GM06990 (cell line): ENCODE results near the gene FAF2.
"Not testable (repeated sequence)": the region's sequence is repeated elsewhere in the genome, so short reads cannot be mapped to it uniquely, and the experiment has no call there.

ENCODE experiments used
- DNase-seq: peaks from one replicate; pipeline ENCODE4 v3.0.0-alpha.2; 2011; ENCODE audit not compliant: insufficient read length; ENCODE audit errors: extremely low read depth
- H3K27me3 ChIP-seq: replicated peaks from 2 replicates; pipeline ENCODE4 v1.6.0; 2011; ENCODE audit warnings: low read length; ENCODE audit not compliant: control insufficient read depth, insufficient read depth
- H3K36me3 ChIP-seq: 2 replicates; pipeline ENCODE4 v1.5.1; 2011; ENCODE audit warnings: low read length; ENCODE audit not compliant: control insufficient read depth, insufficient read depth
- H3K4me3 ChIP-seq: replicated peaks from 2 replicates; pipeline ENCODE4 v1.5.1; 2011; ENCODE audit warnings: low read depth, mild to moderate bottlenecking, control low read depth, low read length
- TF ChIP-seq, protein P1 (sequence below): IDR thresholded peaks from 2 replicates; pipeline ENCODE4 v1.5.1; 2011; ENCODE audit warnings: low read length, control low read depth, mild to moderate bottlenecking, inconsistent platforms; ENCODE audit not compliant: insufficient read depth, poor library complexity, severe bottlenecking

The FAF2 gene

DNA sequence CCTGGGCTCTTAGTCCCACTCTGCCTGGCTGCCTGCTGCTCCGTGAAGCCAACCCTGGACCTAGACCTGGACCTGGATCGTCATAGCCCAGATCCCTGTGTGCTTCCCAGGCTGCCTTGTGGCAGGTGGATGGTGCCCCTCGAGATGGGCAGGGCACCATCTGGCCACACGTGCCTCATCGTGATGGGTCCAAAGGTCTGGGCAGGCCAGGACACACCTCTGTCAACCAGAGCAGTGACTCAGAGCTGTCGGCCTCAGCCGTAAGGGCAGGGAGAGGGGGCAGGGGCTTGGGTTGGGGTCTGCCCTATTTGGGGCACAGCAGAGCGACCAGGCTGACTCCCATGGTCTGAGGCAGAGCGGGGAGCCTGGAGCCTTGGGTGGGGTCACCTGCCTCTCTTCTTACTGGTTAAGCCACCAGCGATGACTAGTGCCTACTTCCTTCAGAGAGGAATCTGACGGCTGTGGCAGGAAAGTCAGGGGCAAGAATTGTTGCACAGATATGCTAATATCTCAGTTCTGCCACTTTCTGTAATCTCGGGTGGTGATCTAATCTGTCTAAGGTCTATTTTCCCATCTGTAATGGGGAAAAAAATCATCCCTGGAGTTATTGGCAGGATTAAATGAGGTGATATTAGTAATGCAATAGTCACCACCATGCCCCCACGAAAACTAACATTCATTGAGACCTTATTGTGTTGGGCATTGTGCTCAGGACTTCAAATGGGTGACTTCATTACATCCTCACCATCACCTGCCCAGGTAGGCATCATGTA, 97.7 kb downstream of the FAF2 start:
- H3K4me3 ChIP-seq, result no peak overlapping the region
- DNase-seq, result no peak
- H3K36me3 ChIP-seq, result no peaks in the 10 kb centered on the region
- TF ChIP-seq, protein P1, sequence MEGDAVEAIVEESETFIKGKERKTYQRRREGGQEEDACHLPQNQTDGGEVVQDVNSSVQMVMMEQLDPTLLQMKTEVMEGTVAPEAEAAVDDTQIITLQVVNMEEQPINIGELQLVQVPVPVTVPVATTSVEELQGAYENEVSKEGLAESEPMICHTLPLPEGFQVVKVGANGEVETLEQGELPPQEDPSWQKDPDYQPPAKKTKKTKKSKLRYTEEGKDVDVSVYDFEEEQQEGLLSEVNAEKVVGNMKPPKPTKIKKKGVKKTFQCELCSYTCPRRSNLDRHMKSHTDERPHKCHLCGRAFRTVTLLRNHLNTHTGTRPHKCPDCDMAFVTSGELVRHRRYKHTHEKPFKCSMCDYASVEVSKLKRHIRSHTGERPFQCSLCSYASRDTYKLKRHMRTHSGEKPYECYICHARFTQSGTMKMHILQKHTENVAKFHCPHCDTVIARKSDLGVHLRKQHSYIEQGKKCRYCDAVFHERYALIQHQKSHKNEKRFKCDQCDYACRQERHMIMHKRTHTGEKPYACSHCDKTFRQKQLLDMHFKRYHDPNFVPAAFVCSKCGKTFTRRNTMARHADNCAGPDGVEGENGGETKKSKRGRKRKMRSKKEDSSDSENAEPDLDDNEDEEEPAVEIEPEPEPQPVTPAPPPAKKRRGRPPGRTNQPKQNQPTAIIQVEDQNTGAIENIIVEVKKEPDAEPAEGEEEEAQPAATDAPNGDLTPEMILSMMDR, result no peak
- no peaks in the 10 kb centered on the region for H3K27me3 ChIP-seq

DNA sequence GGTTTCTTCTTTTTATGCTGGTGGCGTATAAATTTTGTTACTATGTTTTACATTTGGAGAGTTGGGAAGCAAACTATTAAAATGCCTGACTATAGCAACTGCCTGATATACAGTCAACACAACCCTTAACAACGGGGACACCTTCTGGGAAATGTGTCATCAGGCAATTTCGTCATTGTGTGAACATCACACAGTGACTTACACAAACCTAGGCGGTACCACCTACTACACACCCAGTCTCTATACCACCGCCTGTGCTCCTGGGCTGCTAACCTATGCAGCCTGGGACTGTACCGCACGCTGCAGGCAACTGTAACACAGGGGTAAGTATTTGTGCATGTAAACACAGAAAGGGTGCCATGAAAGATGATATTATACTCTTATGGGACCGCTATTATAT, 99.6 kb downstream of the FAF2 start:
- H3K4me3 ChIP-seq, result no peak overlapping the region
- TF ChIP-seq, protein P1, result no peak
- DNase-seq, result no peak
- H3K27me3 ChIP-seq, result no peaks in the 10 kb centered on the region
- no peaks in the 10 kb centered on the region for H3K36me3 ChIP-seq

DNA sequence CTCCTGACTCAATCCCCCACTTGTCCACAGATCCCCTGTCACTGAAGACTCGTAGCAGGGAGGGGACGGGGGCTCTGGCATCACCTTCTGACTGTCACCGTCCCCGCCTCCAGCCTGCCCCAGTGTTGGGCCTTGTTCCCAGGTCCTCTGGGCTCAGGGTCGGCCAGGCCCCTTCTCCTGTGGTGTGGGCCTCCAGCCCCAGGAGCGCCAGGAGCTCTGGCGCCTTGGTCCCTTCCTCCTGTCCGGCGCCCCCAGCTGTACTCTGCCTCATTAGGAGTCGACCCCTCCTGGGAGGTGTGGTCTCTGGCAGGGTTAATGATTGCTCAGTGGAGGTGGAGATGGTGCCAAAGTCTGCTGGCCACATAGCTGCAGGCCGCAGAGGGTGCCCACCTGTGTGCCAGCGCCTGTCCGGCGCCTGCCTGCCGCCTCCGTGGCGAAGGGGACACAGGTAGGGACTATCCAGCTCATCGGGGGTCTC, 100.8 kb downstream of the FAF2 start, which contains the start of gene CDHR2:
CDHR2 (plus strand) TSS at position 376 of the 478 bp plus-strand sequence. CDS start 16,011 bp downstream, outside the sequence.
- TF ChIP-seq, protein P1, result no peak
- Histone ChIP-seq H3K27me3 (no peaks in the 10 kb centered on the region; the same call in 1 of the 2 replicates), H3K4me3 (no peak within 1 kb of the TSS)

DNA sequence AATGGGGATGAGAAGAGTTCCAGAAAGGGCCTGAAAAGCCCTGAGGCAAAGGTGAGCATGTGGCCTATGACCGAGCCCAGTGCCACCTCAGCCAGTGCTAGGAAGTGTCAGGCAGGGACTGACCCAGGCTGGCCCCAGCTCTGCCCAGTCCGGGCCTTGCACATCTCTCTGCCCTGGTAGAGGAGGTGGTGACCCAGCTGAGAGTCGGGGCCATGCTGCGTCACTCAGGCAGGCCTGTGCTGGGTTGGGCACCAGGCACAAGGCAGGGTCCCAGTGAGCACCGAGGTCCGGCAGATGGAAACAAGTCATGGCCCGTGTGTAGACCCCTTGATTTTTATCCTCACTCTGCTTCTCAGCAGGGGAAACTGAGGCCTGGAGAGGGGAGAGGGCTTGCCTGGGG, 101.7 kb downstream of the FAF2 start:
- no peaks in the 10 kb centered on the region for H3K36me3 ChIP-seq
- H3K4me3 ChIP-seq, result no peak overlapping the region
- TF ChIP-seq, protein P1, result no peak
- no peaks in the 10 kb centered on the region; the same call in 1 of the 2 replicates for H3K27me3 ChIP-seq
- DNase-seq, result no peak

More for the DNA sequence above, 100.8 kb downstream of the FAF2 start, which contains the start of gene CDHR2:
- no peak for DNase-seq
- no peaks in the 10 kb centered on the region for H3K36me3 ChIP-seq

DNA sequence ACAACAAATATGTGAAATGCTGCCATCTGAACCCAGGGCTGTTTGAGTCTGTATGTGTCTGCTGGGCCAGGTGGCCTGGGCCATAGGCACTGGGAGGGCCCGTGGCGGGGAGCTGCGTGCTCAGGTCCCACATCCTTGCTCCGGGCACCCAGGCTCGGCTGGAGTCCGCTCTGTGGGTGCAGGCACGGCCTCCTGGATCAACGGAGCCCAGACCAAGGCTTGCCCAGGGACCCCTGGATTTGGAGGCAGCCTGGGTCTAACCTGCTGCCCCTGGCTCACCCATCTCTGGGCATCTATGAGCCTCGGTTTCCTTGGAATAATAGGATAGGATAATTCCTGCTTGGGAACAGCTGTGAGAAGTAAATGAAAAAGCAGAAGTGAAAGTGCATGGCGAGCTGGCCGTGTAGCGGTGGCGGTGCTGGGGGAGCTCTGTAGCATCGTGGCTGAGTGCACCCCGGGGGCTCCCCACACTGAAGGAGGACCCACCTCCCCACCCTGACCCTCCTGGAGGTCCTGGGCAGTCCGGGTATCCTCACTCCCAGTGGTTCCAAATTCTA, 102.2 kb downstream of the FAF2 start:
- no peak overlapping the region for H3K4me3 ChIP-seq
- no peaks in the 10 kb centered on the region; the same call in 1 of the 2 replicates for H3K27me3 ChIP-seq
- no peaks in the 10 kb centered on the region for H3K36me3 ChIP-seq
- no peak for DNase-seq
- TF ChIP-seq, protein P1, result no peak

DNA sequence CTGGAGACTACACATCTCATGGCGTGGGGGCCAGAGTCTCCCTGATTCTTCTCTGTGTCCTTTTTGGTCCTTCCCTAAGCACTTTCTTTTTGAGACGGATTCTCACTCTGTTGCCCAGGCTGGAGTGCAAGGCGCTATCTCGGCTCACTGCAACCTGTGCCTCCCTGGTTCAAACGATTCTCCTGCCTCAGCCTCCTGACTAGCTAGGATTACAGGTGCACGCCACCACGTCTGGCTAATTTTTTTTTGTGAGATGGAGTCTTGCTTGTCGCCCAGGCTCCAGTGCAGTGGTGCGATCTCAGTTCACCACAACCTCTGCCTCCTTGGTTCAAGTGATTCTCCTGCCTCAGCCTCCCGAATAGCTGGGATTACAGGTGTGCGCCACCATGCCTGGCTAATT, 102.8 kb downstream of the FAF2 start:
- not testable (repeated sequence) for H3K4me3 ChIP-seq, H3K27me3 ChIP-seq, DNase-seq, H3K36me3 ChIP-seq
